ENCODE data around the gene ZNF664. TPM values are rescaled to one million over a fixed set of nuclear protein-coding genes. Genes with fewer than 3 reads are reported as not detected.

Gene ZNF664
- total and polyA plus RNA-seq, 2 of the 13 experiments (the other 11 are each of a cell fraction or from before 2014, with no cell fraction given), result 43.9 to 56.5 TPM

DNA sequence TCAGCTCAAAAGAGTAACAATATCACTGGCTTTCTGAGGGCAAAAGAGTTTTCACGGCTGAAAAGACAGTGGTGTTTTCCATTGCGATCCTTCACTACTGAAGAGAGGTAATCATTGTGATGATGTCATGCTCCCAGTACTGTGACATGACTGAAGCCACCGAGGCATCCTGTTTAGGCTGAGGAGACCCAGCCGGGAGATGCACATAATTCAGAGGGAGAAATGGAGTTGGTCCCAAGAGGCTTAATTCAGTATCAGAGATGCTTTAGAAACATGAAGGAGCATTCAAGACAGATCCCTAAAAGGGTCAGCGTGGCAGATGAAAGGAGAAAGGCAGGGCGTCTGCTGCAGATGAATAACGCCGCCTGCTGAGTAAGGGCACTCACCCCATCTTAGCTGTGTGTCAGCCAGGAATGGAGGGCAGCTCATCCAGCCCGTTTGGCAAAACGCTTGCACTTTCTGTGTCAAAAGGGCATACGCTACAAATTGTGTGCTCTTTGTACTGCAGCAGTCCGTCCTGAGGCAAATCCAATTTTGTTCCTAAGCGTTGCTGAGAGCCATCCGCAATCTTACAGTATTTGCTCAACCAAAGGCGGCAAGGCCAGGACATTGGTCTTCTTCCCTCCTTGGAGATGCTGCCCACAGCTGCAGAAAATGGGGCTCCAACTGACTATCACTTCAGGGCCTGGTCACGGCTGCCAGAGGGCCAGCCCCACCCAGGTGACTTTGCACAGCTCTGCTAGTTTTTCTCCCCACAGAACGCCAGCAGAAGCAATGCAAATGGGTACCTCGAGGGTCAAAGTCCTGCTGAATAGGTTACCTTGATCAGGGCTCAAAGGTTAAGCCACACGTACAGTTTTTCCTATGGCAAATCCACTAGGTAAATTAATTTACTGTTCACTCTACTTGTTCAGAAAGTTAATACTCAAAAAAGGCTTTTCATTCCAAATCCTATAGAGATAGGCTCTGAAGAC is 23.9 kb upstream of the ZNF664 start (continued):
- TF ChIP-seq, protein P1, sequence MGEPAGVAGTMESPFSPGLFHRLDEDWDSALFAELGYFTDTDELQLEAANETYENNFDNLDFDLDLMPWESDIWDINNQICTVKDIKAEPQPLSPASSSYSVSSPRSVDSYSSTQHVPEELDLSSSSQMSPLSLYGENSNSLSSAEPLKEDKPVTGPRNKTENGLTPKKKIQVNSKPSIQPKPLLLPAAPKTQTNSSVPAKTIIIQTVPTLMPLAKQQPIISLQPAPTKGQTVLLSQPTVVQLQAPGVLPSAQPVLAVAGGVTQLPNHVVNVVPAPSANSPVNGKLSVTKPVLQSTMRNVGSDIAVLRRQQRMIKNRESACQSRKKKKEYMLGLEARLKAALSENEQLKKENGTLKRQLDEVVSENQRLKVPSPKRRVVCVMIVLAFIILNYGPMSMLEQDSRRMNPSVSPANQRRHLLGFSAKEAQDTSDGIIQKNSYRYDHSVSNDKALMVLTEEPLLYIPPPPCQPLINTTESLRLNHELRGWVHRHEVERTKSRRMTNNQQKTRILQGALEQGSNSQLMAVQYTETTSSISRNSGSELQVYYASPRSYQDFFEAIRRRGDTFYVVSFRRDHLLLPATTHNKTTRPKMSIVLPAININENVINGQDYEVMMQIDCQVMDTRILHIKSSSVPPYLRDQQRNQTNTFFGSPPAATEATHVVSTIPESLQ (CRISPR knock-in tag; conservative IDR thresholded peaks at IDR 0.05), result no peak
- TF ChIP-seq, protein P2, sequence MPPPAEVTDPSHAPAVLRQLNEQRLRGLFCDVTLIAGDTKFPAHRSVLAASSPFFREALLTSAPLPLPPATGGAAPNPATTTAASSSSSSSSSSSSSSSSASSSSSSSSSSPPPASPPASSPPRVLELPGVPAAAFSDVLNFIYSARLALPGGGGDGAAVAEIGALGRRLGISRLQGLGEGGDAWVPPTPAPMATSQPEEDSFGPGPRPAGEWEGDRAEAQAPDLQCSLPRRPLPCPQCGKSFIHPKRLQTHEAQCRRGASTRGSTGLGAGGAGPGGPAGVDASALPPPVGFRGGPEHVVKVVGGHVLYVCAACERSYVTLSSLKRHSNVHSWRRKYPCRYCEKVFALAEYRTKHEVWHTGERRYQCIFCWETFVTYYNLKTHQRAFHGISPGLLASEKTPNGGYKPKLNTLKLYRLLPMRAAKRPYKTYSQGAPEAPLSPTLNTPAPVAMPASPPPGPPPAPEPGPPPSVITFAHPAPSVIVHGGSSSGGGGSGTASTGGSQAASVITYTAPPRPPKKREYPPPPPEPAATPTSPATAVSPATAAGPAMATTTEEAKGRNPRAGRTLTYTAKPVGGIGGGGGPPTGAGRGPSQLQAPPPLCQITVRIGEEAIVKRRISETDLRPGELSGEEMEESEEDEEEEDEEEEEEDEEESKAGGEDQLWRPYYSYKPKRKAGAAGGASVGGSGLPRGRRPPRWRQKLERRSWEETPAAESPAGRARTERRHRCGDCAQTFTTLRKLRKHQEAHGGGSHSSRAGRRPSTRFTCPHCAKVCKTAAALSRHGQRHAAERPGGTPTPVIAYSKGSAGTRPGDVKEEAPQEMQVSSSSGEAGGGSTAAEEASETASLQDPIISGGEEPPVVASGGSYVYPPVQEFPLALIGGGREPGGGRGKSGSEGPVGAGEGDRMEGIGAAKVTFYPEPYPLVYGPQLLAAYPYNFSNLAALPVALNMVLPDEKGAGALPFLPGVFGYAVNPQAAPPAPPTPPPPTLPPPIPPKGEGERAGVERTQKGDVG (CRISPR knock-in tag; IDR thresholded peaks at IDR 0.05; ENCODE audit: borderline replicate concordance), result 0 out of 2 replicates have a peak, but pooled peaks have one; percentile 63
- TF ChIP-seq HHEX (CRISPR knock-in tag; IDR thresholded peaks at IDR 0.05) (no peak), ZNF30 (CRISPR knock-in tag; IDR thresholded peaks at IDR 0.05) (no peak), KLF16 (CRISPR knock-in tag; IDR thresholded peaks at IDR 0.05) (no peak), ZNF816 (CRISPR knock-in tag; IDR thresholded peaks at IDR 0.05; ENCODE audit: borderline replicate concordance) (no peak), ZNF572 (CRISPR knock-in tag; IDR thresholded peaks at IDR 0.05) (no peak), PAWR (CRISPR knock-in tag; IDR thresholded peaks at IDR 0.05; ENCODE audit: borderline replicate concordance) (no peak), ASH2L (IDR thresholded peaks at IDR 0.05; ENCODE audit: insufficient read length, low read depth, low read length) (no peak), ZNF263 (CRISPR knock-in tag; IDR thresholded peaks at IDR 0.05) (no peak), NFE2L2 (IDR thresholded peaks at IDR 0.05; ENCODE audit: low read length) (no peak), SIN3B (IDR thresholded peaks at IDR 0.05; ENCODE audit: low read length) (no peak), REL (CRISPR knock-in tag; conservative IDR thresholded peaks at IDR 0.05) (no peak), HMG20A (CRISPR knock-in tag; IDR thresholded peaks at IDR 0.05; ENCODE audit: borderline replicate concordance) (peak; percentile 32; the same call in 1 of the 2 replicates), PPARG (CRISPR knock-in tag; conservative IDR thresholded peaks at IDR 0.05) (no peak), SAFB2 (CRISPR knock-in tag; IDR thresholded peaks at IDR 0.05; ENCODE audit: borderline replicate concordance, low read depth) (no peak), ZNF274 (CRISPR knock-in tag; IDR thresholded peaks at IDR 0.05) (no peak)
- TF ChIP-seq, protein P3, sequence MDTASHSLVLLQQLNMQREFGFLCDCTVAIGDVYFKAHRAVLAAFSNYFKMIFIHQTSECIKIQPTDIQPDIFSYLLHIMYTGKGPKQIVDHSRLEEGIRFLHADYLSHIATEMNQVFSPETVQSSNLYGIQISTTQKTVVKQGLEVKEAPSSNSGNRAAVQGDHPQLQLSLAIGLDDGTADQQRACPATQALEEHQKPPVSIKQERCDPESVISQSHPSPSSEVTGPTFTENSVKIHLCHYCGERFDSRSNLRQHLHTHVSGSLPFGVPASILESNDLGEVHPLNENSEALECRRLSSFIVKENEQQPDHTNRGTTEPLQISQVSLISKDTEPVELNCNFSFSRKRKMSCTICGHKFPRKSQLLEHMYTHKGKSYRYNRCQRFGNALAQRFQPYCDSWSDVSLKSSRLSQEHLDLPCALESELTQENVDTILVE (CRISPR knock-in tag; IDR thresholded peaks at IDR 0.05), result no peak
- TF ChIP-seq, protein P4, sequence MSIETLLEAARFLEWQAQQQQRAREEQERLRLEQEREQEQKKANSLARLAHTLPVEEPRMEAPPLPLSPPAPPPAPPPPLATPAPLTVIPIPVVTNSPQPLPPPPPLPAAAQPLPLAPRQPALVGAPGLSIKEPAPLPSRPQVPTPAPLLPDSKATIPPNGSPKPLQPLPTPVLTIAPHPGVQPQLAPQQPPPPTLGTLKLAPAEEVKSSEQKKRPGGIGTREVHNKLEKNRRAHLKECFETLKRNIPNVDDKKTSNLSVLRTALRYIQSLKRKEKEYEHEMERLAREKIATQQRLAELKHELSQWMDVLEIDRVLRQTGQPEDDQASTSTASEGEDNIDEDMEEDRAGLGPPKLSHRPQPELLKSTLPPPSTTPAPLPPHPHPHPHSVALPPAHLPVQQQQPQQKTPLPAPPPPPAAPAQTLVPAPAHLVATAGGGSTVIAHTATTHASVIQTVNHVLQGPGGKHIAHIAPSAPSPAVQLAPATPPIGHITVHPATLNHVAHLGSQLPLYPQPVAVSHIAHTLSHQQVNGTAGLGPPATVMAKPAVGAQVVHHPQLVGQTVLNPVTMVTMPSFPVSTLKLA (IDR thresholded peaks at IDR 0.05), result no peak
- TF ChIP-seq, protein P5, sequence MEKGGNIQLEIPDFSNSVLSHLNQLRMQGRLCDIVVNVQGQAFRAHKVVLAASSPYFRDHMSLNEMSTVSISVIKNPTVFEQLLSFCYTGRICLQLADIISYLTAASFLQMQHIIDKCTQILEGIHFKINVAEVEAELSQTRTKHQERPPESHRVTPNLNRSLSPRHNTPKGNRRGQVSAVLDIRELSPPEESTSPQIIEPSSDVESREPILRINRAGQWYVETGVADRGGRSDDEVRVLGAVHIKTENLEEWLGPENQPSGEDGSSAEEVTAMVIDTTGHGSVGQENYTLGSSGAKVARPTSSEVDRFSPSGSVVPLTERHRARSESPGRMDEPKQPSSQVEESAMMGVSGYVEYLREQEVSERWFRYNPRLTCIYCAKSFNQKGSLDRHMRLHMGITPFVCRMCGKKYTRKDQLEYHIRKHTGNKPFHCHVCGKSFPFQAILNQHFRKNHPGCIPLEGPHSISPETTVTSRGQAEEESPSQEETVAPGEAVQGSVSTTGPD (CRISPR knock-in tag; IDR thresholded peaks at IDR 0.05), result no peak
